Measurements from ENCODE around the gene HSF2. TPM values are rescaled to one million over a fixed set of nuclear protein-coding genes. Genes with fewer than 3 reads are reported as not detected.

The HSF2 gene
- total RNA-seq, 1 experiment from 2014 or later: 10.6 TPM

GRCh38 chr6:122408702-122409458 lies 9.4 kb downstream of the HSF2 start (continued):
- TF ChIP-seq MAX (CRISPR knock-in tag; IDR thresholded peaks at IDR 0.05) (no peak), NR2C2 (CRISPR knock-in tag; IDR thresholded peaks at IDR 0.05) (no peak)

GRCh38 chr6:122412001-122412400 lies 12.5 kb downstream of the HSF2 start:
- ATAC-seq: no peak
- peaks cover 15% of the 10 kb centered on the region for H3K4me1 Mint-ChIP-seq
- H3K27ac Mint-ChIP-seq: no peak overlapping the region
- no peaks in the 10 kb centered on the region for H3K9me3 Mint-ChIP-seq
- H3K36me3 Mint-ChIP-seq: peaks cover 6% of the 10 kb centered on the region; the same call in 1 of the 2 replicates
- POLR2A ChIA-PET: no interaction called here
- H3K27me3 Mint-ChIP-seq (ENCODE audit: low read depth): no peaks in the 10 kb centered on the region
- no peak for DNase-seq (ENCODE audit: low spot score)
- CTCF ChIA-PET: no interaction called here
- TF ChIP-seq E2F5 (CRISPR knock-in tag; IDR thresholded peaks at IDR 0.05) (no peak), PRRX2 (CRISPR knock-in tag; IDR thresholded peaks at IDR 0.05) (no peak), E2F4 (CRISPR knock-in tag; IDR thresholded peaks at IDR 0.05; ENCODE audit: borderline replicate concordance, low read depth) (no peak), USF1 (CRISPR knock-in tag; IDR thresholded peaks at IDR 0.05) (no peak), ATF2 (CRISPR knock-in tag; IDR thresholded peaks at IDR 0.05; ENCODE audit: borderline replicate concordance, low read depth) (no peak), HMGA2 (CRISPR knock-in tag; IDR thresholded peaks at IDR 0.05) (no peak), AR (CRISPR knock-in tag; IDR thresholded peaks at IDR 0.05) (no peak), ESRRA (CRISPR knock-in tag; IDR thresholded peaks at IDR 0.05; ENCODE audit: borderline replicate concordance) (no peak), GTF2I (CRISPR knock-in tag; conservative IDR thresholded peaks at IDR 0.05) (no peak), ZNF425 (CRISPR knock-in tag; conservative IDR thresholded peaks at IDR 0.05) (no peak), CREB1 (CRISPR knock-in tag; IDR thresholded peaks at IDR 0.05) (no peak)
- H3K4me3 Mint-ChIP-seq: no peak overlapping the region
